Panc1 (cell line): ENCODE data around the gene R3HDML. TPM values are rescaled to one million over a fixed set of nuclear protein-coding genes. Genes with fewer than 3 reads are reported as not detected.

Source experiments
- ATAC-seq: fragments of 200-7000 bp; cut with Tn5 transposase; 2 replicates; pipeline ENCODE4 v1.9.1; 2020; ENCODE audit warnings: mild to moderate bottlenecking, moderate library complexity
- BruUV-seq: library from RNA; stranded (reverse); fragments of 400-500 nt; replicated peaks from 2 replicates; lab custom pipeline; 2021; lab: Mats Ljungman, UMichigan
- CTCF ChIA-PET: fragments of 300-600 bp; sonication (Branson Sonifier 250); formaldehyde crosslinking; loops from one replicate; lab custom pipeline; 2022; ENCODE audit warnings: antibody characterized with exemption; lab: Charles Lee
- POLR2A ChIA-PET: fragments of 300-600 bp; sonication (Branson Sonifier 250); formaldehyde crosslinking; loops from one replicate; lab custom pipeline; 2022; ENCODE audit warnings: antibody characterized with exemption; lab: Charles Lee
- DNase-seq: peaks from one replicate; pipeline ENCODE4 v3.0.0-alpha.2; 2010; ENCODE audit warnings: low read depth, low spot score
- H3K27ac ChIP-seq: 2 replicates; pipeline ENCODE4 v1.5.1; 2011; ENCODE audit warnings: mild to moderate bottlenecking, low read length, inconsistent platforms
- H3K27me3 ChIP-seq: fragments of 200-500 bp; sonication (Bioruptor generic); 2 replicates; pipeline ENCODE4 v1.6.0; 2014; ENCODE audit warnings: low read length, inconsistent platforms; ENCODE audit not compliant: control insufficient read depth, insufficient read depth
- H3K36me3 ChIP-seq: fragments of 200-500 bp; sonication (Bioruptor generic); 2 replicates; pipeline ENCODE4 v1.5.1; 2014; ENCODE audit warnings: inconsistent platforms, mild to moderate bottlenecking, low read length, moderate library complexity; ENCODE audit not compliant: control insufficient read depth, insufficient read depth
- H3K4me1 ChIP-seq: 2 replicates; pipeline ENCODE4 v1.5.1; 2011; ENCODE audit warnings: inconsistent platforms, mild to moderate bottlenecking, low read length, moderate library complexity; ENCODE audit not compliant: control insufficient read depth, insufficient read depth
- H3K4me3 ChIP-seq, 2 experiments: 2 replicates each; pipeline ENCODE4 v1.5.1; 2011 to 2012; ENCODE audit warnings: low read depth in 2 of 2, low read length in 2 of 2, mild to moderate bottlenecking in 2 of 2, inconsistent platforms in 1 of 2, moderate library complexity in 1 of 2
- H3K9me3 ChIP-seq: fragments of 200-500 bp; sonication (Bioruptor generic); 2 replicates; pipeline ENCODE4 v1.5.1; 2014; ENCODE audit warnings: low read depth, mild to moderate bottlenecking, inconsistent platforms, low read length, moderate library complexity; ENCODE audit not compliant: control insufficient read depth, insufficient read depth
- CTCF ChIP-seq: fragments of 450-650 bp; IDR thresholded peaks from 2 replicates; pipeline ENCODE4 v1.5.1; 2017; ENCODE audit warnings: mild to moderate bottlenecking
- POLR2AphosphoS5 ChIP-seq: IDR thresholded peaks from 2 replicates; pipeline ENCODE4 v1.6.1; 2012; ENCODE audit warnings: mild to moderate bottlenecking, low read depth, low read length, moderate library complexity
- REST ChIP-seq, 2 experiments: IDR thresholded peaks; 2 replicates each; pipeline ENCODE4 v1.6.1; 2011 to 2012; ENCODE audit warnings: low read depth in 2 of 2, control low read depth in 1 of 2, low read length in 1 of 2, mild to moderate bottlenecking in 1 of 2, moderate library complexity in 1 of 2; ENCODE audit not compliant: insufficient read depth in 1 of 2
- SIN3A ChIP-seq: IDR thresholded peaks from 2 replicates; pipeline ENCODE4 v1.6.1; 2012; ENCODE audit warnings: low read depth, mild to moderate bottlenecking, low read length, moderate library complexity, borderline replicate concordance; ENCODE audit not compliant: insufficient read depth
- TCF7L2 ChIP-seq: IDR thresholded peaks from 2 replicates; pipeline ENCODE4 v1.6.1; 2011; ENCODE audit warnings: mild to moderate bottlenecking, low read depth, low read length, inconsistent platforms
- in situ Hi-C: cut with HindIII; loops from 2 replicates; pipeline ENCODE4 v1.10.0; 2016; ENCODE audit warnings: low sequenced_read_pairs, low pct_unique_long_range_greater_than_20kb
- intact Hi-C: fragments of 100-400 bp; cut with micrococcal nuclease; formaldehyde crosslinking; loops from one replicate; pipeline ENCODE4 v1.10.0; 2022; ENCODE audit not compliant: unreplicated experiment
- total RNA-seq: library from RNA; stranded (reverse); gene quantifications from one replicate; pipeline ENCODE4 v1.2.1, GENCODE V29; 2021; ENCODE audit not compliant: unreplicated experiment

R3HDML gene
- total RNA-seq, 1 experiment from 2014 or later: not detected

- Histone ChIP-seq H3K4me1 (peaks cover 6% of the 10 kb centered on the region; the same call in 1 of the 2 replicates), H3K27me3 (no peaks in the 10 kb centered on the region), H3K9me3 (no peaks in the 10 kb centered on the region), H3K36me3 (no peaks in the 10 kb centered on the region), H3K4me3 (peak overlapping the region; percentile 85 to 96), H3K27ac (peak overlapping the region; percentile 77)
- BruUV-seq: TSS peak; percentile 80
- POLR2A ChIA-PET: interaction anchor here (0.6 kb wide), 1 partner anchor 798 kb away, joined by 6 read pairs; no protein-coding TSS in a partner anchor
- in situ Hi-C loops: no loop called here
- intact Hi-C loops: loop anchor here (10.0 kb wide), 1 partner anchor 155 kb away; no protein-coding TSS in a partner anchor
- no peak for TF ChIP-seq POLR2AphosphoS5
- TF ChIP-seq REST (IDR thresholded peaks at IDR 0.05; ENCODE audit: insufficient read depth in 1 of 2, low read depth in 2 of 2, low read length in 1 of 2): no peak
- no peak for TF ChIP-seq SIN3A
- TF ChIP-seq TCF7L2: no peak
- no peak for TF ChIP-seq CTCF
- CTCF ChIA-PET: interaction anchor here (1.1 to 3.5 kb wide), 3 partner anchors 22 to 92 kb away, joined by 4 to 25 read pairs (median 6); no protein-coding TSS in a partner anchor
- ATAC-seq: no peak
- DNase-seq: no peak
Measured at GRCh38 chr20:44309763-44310663, 26.8 kb upstream of the R3HDML start.

GRCh38 chr20:44310664-44311639 is 25.9 kb upstream of the R3HDML start, which contains the start of gene FITM2:
TSS of gene FITM2 (minus strand) at chr20:44311202. CDS start at chr20:44311148, 54 bp downstream.
- BruUV-seq: no TSS peak
- peak; percentile 99 for ATAC-seq

More at GRCh38 chr20:44310664-44311639, 25.9 kb upstream of the R3HDML start, which contains the start of gene FITM2:
- peaks cover 6% of the 10 kb centered on the region; the same call in 1 of the 2 replicates for H3K4me1 ChIP-seq
- H3K27ac ChIP-seq: peak within 1 kb of the TSS; percentile 77
- intact Hi-C loops: loop anchor here (1.0 to 10.0 kb wide), 2 partner anchors 94 to 154 kb away; no protein-coding TSS in a partner anchor
- H3K9me3 ChIP-seq: no peaks in the 10 kb centered on the region
- H3K4me3 ChIP-seq: peak within 1 kb of the TSS; percentile 85 to 96
- no peaks in the 10 kb centered on the region for H3K27me3 ChIP-seq
- H3K36me3 ChIP-seq: no peaks in the 10 kb centered on the region
- DNase-seq: peak; percentile 78
- ChIA-PET POLR2A (interaction anchor here (0.6 to 0.7 kb wide), 3 partner anchors 150 to 797 kb away, joined by 4 to 8 read pairs (median 6); no protein-coding TSS in a partner anchor), CTCF (interaction anchor here (0.5 to 3.5 kb wide), 9 partner anchors 16 to 204 kb away, joined by 3 to 25 read pairs (median 4); no protein-coding TSS in a partner anchor)
- peak; percentile 99 for TF ChIP-seq CTCF
- TF ChIP-seq REST (IDR thresholded peaks at IDR 0.05; ENCODE audit: insufficient read depth in 1 of 2, low read depth in 2 of 2, low read length in 1 of 2): peak in 1 of 2 experiments; percentile 79; a peak in 1 of 4 replicates
- 0 out of 2 replicates have a peak, but pooled peaks have one; percentile 37 for TF ChIP-seq TCF7L2
- peak; percentile 98 for TF ChIP-seq SIN3A
- TF ChIP-seq POLR2AphosphoS5: peak; percentile 78
- in situ Hi-C loops: no loop called here
